Stimulated activated effector memory CD8-positive, alpha-beta T cell treated with anti-CD3 and anti-CD28 coated beads, Interleukin-12 subunit alpha, Interleukin-12 subunit beta, amount 100 ng/mL, for 72 hours (primary cell): Measurements from ENCODE around the gene RNF213.

Experiments
- ATAC-seq: fragments of 150-1000 bp; cut with Tn5 transposase; 2 replicates; pipeline ENCODE4 v1.10.0; 2021
- DNase-seq, 2 donors: peaks; one replicate each; pipeline ENCODE4 v3.0.0; 2021 to 2022; ENCODE audit warnings: low spot score in 2 of 2
- H3K27ac Mint-ChIP-seq: one replicate; pipeline ENCODE4 v1.8.0; 2022; ENCODE audit warnings: mild to moderate bottlenecking, mixed read lengths
- H3K36me3 Mint-ChIP-seq: one replicate; pipeline ENCODE4 v1.8.0; 2022; ENCODE audit warnings: mild to moderate bottlenecking, mixed read lengths
- H3K4me1 Mint-ChIP-seq: one replicate; pipeline ENCODE4 v1.8.0; 2022; ENCODE audit warnings: mixed read lengths
- H3K4me3 Mint-ChIP-seq: one replicate; pipeline ENCODE4 v1.8.0; 2022; ENCODE audit warnings: mild to moderate bottlenecking, mixed read lengths
- H3K9me3 Mint-ChIP-seq: one replicate; pipeline ENCODE4 v1.8.0; 2022; ENCODE audit warnings: mixed read lengths

RNF213 gene

GRCh38 chr17:80446645-80447405 is 186.2 kb downstream of the RNF213 start:
- Mint-ChIP-seq H3K4me3 (no peak overlapping the region), H3K36me3 (no peaks in the 10 kb centered on the region), H3K27ac (no peak overlapping the region), H3K9me3 (no peaks in the 10 kb centered on the region), H3K4me1 (no peaks in the 10 kb centered on the region)
- DNase-seq (no peak), ATAC-seq (no peak)

GRCh38 chr17:80447790-80448189 is 187.1 kb downstream of the RNF213 start:
- Mint-ChIP-seq H3K27ac (no peak overlapping the region), H3K4me1 (no peaks in the 10 kb centered on the region), H3K4me3 (no peak overlapping the region), H3K9me3 (no peaks in the 10 kb centered on the region), H3K36me3 (no peaks in the 10 kb centered on the region)
- no peak for DNase-seq
- ATAC-seq: peak; percentile 23
